Dendritic cell treated with granulocyte-macrophage colony-stimulating factor and Interleukin-4, amounts not matched to agents 40 ng/mL and 50 ng/mL, for 4 days (primary cell): Measurements from ENCODE around the gene TMEM163.
"Not testable (repeated sequence)": the region's sequence is repeated elsewhere in the genome, so short reads cannot be mapped to it uniquely, and the experiment has no call there.

ENCODE experiments used
- H3K27ac Mint-ChIP-seq: one replicate; pipeline ENCODE4 v1.8.0; 2022; ENCODE audit warnings: mild to moderate bottlenecking, mixed read lengths
- H3K27me3 Mint-ChIP-seq: one replicate; pipeline ENCODE4 v1.8.0; 2022; ENCODE audit warnings: mild to moderate bottlenecking, mixed read lengths
- H3K36me3 Mint-ChIP-seq: one replicate; pipeline ENCODE4 v1.8.0; 2022; ENCODE audit warnings: low read depth, mixed read lengths
- H3K4me1 Mint-ChIP-seq: one replicate; pipeline ENCODE4 v1.8.0; 2022; ENCODE audit warnings: low read depth, mixed read lengths
- H3K4me3 Mint-ChIP-seq: one replicate; pipeline ENCODE4 v1.8.0; 2022; ENCODE audit warnings: mild to moderate bottlenecking, moderate library complexity, mixed read lengths
- H3K9me3 Mint-ChIP-seq: one replicate; pipeline ENCODE4 v1.8.0; 2022; ENCODE audit warnings: mixed read lengths
- intact Hi-C: fragments of 100-400 bp; cut with micrococcal nuclease; formaldehyde crosslinking; loops from one replicate; pipeline ENCODE4 v1.15.0; 2022

The TMEM163 gene

DNA sequence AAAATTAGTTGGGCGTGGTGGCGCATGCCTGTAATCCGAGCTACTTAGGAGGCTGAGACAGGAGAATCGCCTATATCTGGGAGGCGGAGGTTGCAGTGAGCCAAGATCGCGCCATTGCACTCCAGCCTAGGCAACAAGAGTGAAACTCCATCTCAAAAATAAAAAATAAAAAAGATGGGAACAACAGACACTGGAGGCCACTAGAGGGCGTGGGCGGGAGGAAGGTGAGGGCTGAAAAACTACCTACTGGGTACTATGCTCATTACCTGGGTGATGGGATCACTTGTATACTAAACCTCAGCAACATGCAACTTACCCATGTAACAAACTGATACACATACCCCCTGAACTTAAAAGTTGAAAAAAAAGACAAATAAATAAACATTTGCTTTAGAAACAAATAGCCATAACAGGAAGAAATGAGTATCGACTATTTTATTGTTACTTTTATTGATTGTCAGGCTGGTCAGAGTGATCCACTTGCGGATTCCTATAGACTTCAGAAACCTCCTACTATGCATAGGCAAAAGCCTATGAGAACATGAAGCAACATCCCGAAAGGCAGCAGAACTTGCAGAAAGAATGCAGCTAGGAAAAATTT is 61.0 kb downstream of the TMEM163 start:
- no peak overlapping the region for H3K4me3 Mint-ChIP-seq
- intact Hi-C loops = no loop called here
- H3K27me3 Mint-ChIP-seq = no peaks in the 10 kb centered on the region
- H3K9me3 Mint-ChIP-seq = no peaks in the 10 kb centered on the region
- H3K27ac Mint-ChIP-seq = no peak overlapping the region
- H3K36me3 Mint-ChIP-seq = no peaks in the 10 kb centered on the region
- H3K4me1 Mint-ChIP-seq = no peaks in the 10 kb centered on the region

DNA sequence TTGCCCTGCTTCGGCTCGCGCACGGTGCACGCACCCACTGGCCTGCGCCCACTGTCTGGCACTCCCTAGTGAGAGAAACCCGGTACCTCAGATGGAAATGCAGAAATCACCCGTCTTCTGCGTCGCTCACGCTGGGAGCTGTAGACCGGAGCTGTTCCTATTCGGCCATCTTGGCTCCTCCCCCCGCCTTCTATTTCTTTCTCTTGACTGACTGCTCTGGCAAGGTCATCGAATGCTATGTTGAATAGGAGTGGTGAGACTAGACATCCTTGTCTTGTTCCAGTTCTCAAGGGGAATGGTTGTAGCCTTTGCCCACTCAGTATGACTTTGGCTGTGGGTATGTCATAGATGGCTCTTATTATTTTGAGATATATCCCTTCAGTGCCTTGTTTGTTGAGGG is 62.4 kb downstream of the TMEM163 start:
- intact Hi-C loops = not testable (repeated sequence)

DNA sequence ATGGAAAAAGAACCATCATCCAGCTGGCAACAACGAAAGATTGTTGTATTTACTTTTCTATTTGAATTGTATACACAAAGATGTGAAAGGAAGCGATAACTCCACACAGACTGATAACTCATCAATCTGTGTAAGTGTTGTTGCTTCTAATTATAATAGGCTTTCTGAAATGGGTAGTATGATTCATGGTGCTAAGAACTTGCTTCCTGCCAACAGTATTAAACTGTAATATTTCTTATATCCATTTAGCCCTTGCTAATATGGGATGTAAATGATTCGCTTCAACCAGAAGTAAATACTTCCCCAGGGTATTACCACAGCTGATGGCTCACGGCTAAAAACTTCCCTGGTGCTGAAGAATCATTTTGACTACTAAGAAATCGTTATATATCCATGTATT is 70.2 kb downstream of the TMEM163 start:
- Mint-ChIP-seq H3K9me3 (no peaks in the 10 kb centered on the region), H3K4me3 (no peak overlapping the region), H3K36me3 (no peaks in the 10 kb centered on the region), H3K27me3 (no peaks in the 10 kb centered on the region), H3K27ac (no peak overlapping the region), H3K4me1 (no peaks in the 10 kb centered on the region)
- intact Hi-C loops = no loop called here

More for the DNA sequence above, 62.4 kb downstream of the TMEM163 start:
- H3K36me3 Mint-ChIP-seq, H3K4me1 Mint-ChIP-seq, H3K4me3 Mint-ChIP-seq, H3K27me3 Mint-ChIP-seq, H3K9me3 Mint-ChIP-seq, H3K27ac Mint-ChIP-seq: not testable (repeated sequence)

DNA sequence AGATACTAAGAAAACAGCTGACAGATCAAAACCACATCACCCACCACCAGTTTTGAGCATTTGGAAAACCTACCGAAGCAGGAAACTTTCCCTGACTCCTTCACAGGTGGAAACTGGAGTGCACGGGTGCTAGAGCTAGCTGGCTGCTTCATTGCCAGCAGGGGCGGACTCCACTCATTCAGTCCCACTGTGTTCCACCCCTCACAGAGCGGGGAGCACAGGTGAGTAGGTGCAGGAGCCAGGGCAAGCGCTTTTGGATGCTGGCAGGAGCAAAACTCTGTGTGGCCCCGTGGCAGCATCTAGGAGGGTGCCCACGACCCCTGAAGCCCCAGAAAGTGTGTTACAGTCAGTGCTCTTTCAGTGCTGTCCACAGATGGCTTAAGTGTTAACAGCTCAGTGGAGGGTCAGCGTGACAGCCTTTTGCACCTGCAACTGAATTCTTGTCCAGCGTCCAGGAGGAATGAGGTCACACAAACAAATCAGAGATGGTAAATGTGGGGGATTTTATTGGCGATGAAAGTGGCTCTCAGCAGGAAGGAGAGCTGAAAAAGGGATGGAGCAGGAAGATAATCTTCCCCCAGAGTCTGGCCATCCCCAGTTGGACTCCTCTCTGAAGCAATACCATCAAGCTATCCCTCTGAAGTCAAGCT is 71.1 kb downstream of the TMEM163 start:
- Mint-ChIP-seq H3K27ac (no peak overlapping the region), H3K9me3 (no peaks in the 10 kb centered on the region), H3K36me3 (no peaks in the 10 kb centered on the region), H3K27me3 (no peaks in the 10 kb centered on the region), H3K4me1 (no peaks in the 10 kb centered on the region), H3K4me3 (no peak overlapping the region)
- intact Hi-C loops = no loop called here

DNA sequence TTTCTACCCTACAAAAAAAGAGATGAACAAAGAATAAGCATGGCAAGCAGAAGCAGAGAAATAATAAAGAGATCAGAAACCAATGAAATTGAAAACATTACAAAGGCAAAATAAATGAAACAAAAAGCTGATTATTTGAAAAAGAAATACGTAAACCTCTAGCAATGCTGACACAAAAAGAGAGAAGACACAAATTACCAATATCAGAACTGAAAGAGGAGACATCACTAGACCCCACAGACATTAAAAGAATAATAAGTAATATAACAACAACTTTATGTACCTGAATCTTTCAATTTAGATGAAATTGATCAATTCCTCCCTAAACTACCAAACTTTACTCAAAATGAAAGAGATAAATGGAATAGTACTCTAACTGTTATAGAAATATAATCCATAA is 75.9 kb downstream of the TMEM163 start:
- intact Hi-C loops = no loop called here
- no peaks in the 10 kb centered on the region for H3K9me3 Mint-ChIP-seq
- no peaks in the 10 kb centered on the region for H3K36me3 Mint-ChIP-seq
- H3K27ac Mint-ChIP-seq = no peak overlapping the region
- H3K4me3 Mint-ChIP-seq = no peak overlapping the region
- peaks cover 1% of the 10 kb centered on the region for H3K27me3 Mint-ChIP-seq
- no peaks in the 10 kb centered on the region for H3K4me1 Mint-ChIP-seq

DNA sequence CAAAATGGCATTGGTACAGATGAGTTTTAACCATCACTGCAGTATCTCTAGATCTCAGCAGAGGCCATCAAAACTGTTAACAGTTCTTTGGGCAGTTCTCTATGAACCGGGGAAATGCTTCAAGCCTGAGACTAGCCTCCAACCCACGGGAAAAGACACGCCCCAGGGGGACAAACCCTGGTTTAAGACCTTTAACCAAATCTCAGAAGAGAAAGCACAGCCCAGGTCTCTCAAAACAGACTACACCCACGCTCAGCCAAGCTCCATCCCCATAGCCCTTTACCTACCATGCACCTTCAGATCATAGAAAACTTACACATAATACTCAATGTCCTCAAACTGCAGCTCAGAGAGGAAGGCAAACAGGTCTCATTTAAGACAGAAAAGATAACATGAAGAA is 78.3 kb downstream of the TMEM163 start:
- H3K9me3 Mint-ChIP-seq = no peaks in the 10 kb centered on the region
- peaks cover 1% of the 10 kb centered on the region for H3K27me3 Mint-ChIP-seq
- no peaks in the 10 kb centered on the region for H3K36me3 Mint-ChIP-seq
- H3K4me3 Mint-ChIP-seq = no peak overlapping the region
- H3K27ac Mint-ChIP-seq = no peak overlapping the region
- H3K4me1 Mint-ChIP-seq = no peaks in the 10 kb centered on the region
- intact Hi-C loops = no loop called here

DNA sequence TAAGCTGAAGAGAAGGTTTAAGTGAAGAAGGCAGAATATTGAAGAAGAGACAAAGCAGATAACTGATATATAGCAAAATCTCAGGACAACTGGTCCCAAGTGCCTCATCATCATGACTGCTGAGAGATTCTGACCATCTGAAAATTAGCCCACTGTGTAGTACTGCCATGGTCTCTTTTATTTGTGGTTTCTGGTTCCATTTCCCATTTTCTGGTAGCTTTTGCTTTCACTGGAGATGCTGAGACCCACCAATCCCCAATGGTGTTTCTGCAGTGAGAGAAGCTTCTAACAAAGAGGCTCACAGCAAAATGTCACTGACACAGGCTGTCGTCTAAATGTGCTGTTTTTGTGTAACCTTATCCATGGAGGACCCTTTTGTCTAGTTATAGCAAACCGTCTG is 79.5 kb downstream of the TMEM163 start:
- Mint-ChIP-seq H3K4me1 (no peaks in the 10 kb centered on the region), H3K27ac (no peak overlapping the region), H3K36me3 (no peaks in the 10 kb centered on the region), H3K9me3 (no peaks in the 10 kb centered on the region), H3K27me3 (peaks cover 1% of the 10 kb centered on the region), H3K4me3 (no peak overlapping the region)
- intact Hi-C loops = no loop called here

DNA sequence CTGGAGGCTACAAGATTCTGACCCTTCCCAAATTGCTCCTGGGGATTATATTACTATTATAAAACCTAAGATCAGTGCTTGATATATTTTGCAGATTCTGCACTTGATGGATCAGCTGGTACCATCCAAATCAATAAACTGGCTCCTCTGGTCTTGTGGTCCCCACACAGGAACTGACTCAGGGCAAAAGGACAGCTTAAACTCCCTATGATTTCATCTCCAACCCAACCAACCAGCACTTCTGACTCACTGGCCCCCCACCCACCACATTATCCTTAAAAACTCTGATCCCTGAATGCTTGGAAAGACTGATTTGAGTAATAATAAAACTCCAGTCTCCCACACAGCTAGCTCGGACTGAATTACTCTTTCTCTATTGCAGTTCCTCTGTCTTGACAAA is 82.1 kb downstream of the TMEM163 start:
- Mint-ChIP-seq H3K9me3 (no peaks in the 10 kb centered on the region), H3K27ac (no peak overlapping the region), H3K4me1 (no peaks in the 10 kb centered on the region), H3K36me3 (no peaks in the 10 kb centered on the region), H3K4me3 (no peak overlapping the region), H3K27me3 (peaks cover 1% of the 10 kb centered on the region)
- intact Hi-C loops = no loop called here

DNA sequence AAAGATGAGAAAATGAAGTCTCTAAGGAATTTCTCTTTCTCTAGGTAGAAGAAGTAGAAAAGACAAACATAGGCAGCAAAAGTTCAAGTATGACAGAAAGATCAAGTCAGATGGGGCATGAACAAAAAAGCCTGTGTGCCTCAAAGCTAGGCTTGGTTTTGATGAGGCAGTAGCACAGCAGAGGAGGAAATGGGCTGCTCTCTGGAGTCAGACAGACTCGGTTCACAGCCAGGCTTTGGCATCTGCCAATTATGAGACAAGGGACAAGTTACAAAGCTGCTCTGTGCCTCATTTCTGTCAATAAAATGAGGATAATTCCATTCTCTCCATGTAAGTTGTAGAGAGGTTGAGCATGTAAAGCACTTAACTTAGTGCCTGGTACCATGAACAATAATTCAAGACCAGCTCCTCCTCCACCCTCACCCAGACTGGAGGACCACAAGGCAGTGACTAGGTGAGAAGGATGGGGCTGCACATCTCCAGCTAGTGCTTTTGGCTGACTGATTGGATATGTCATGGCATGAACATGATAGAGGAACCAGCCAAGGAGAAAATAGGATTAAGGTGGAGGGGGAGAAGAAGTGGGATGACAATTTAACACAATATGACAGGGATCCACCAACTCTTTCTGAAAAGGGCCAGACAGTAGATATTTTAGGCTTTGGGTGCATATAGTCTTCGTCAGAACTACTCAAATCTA is 84.6 kb downstream of the TMEM163 start:
- Mint-ChIP-seq H3K9me3 (no peaks in the 10 kb centered on the region), H3K36me3 (no peaks in the 10 kb centered on the region), H3K4me3 (no peak overlapping the region), H3K4me1 (no peaks in the 10 kb centered on the region), H3K27ac (no peak overlapping the region), H3K27me3 (no peaks in the 10 kb centered on the region)
- intact Hi-C loops = no loop called here

DNA sequence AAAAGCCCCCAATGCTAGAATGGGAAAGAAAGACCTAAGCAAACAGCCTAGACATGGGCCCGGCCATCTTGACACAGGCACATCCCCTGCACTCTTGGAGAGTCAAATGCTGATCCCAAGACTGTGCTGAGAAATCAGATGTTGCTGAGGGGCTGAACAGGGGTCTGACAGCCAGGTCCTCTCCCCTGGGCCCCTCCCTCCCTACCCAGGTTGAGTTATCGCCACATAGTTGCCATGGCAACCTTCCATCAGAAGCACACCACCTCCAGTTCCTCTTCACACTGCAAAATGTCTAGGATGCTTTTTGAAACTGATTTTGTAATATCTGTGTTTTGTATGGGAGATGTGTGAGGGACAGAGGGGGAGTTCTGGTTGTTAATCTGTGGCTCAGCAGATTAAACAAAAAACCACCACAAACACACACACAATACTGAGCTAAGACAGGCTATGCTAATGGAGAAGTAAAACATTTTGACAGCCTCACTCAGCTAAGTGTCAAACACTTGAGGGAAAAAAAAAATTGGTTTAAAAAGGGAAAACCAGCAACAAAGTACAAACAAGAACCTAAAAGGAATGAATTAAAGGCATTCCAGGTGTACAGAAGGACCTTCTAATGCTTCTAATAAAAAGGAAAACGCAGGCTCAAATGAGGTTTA is 88.2 kb downstream of the TMEM163 start:
- Mint-ChIP-seq H3K27ac (no peak overlapping the region), H3K27me3 (no peaks in the 10 kb centered on the region), H3K4me3 (no peak overlapping the region), H3K9me3 (no peaks in the 10 kb centered on the region), H3K4me1 (no peaks in the 10 kb centered on the region), H3K36me3 (no peaks in the 10 kb centered on the region)
- intact Hi-C loops = no loop called here

DNA sequence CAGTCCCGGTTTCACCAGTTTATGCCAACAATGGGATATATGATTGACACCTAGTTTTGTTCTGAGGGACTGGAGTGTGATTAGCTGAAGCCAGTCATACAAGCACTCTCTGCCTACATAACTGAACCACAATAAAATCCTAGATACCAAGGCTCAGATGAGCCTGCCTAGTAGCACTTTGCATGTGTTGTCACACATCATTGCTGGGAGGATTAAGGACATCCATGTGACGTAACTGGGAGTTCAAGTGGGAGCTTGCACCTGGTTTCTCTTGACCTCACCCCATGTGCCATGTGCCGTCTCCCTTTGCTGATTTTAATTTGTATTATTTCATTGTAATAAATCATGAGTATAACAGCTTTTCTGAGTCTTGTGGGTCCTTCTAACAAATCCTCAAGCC is 90.3 kb downstream of the TMEM163 start:
- Mint-ChIP-seq H3K9me3 (no peaks in the 10 kb centered on the region), H3K27me3 (no peaks in the 10 kb centered on the region), H3K4me3 (no peak overlapping the region), H3K27ac (no peak overlapping the region), H3K4me1 (peaks cover 7% of the 10 kb centered on the region), H3K36me3 (no peaks in the 10 kb centered on the region)
- intact Hi-C loops = no loop called here

DNA sequence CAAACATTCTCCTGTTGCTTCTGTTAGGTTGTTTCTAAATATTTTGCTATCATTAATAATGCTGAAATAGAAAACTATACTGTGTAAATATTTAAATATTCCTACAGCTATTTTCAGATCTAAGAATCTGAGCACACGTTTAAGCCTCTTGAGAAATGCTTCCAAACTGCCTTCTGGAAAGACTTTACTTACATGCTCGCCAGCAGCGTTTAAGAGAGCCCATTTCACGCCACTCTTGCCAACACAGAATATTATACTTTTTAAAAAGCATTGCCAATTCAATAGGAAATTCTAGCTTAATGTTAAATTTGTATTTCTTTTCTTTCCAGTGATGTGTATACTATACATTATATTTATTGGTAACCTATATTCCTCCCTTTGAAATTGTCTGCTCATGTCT is 92.0 kb downstream of the TMEM163 start:
- Mint-ChIP-seq H3K36me3 (no peaks in the 10 kb centered on the region), H3K27ac (no peak overlapping the region), H3K4me1 (peaks cover 9% of the 10 kb centered on the region), H3K9me3 (no peaks in the 10 kb centered on the region), H3K4me3 (no peak overlapping the region), H3K27me3 (no peaks in the 10 kb centered on the region)
- intact Hi-C loops = no loop called here

DNA sequence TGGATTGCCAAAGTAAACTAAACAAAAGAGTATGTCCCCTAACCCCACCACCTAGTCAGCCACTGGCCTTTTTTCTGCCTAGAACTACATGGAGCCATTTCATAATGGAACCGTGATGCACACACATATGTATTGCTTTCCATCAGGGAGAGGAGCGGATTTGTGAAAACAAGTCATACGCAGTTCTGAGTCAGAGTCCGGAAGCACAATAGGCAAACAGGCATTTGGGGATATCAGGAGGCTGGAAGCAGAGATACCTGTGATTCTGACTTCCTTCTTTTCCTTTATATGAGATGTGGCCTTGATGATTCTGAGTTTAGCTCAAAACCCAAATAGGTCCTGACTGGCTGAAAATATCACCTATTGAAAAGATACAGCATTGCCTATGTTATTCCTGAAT is 93.5 kb downstream of the TMEM163 start:
- Mint-ChIP-seq H3K36me3 (no peaks in the 10 kb centered on the region), H3K4me3 (no peak overlapping the region), H3K27me3 (no peaks in the 10 kb centered on the region), H3K27ac (no peak overlapping the region), H3K9me3 (no peaks in the 10 kb centered on the region), H3K4me1 (peaks cover 9% of the 10 kb centered on the region)
- intact Hi-C loops = no loop called here

DNA sequence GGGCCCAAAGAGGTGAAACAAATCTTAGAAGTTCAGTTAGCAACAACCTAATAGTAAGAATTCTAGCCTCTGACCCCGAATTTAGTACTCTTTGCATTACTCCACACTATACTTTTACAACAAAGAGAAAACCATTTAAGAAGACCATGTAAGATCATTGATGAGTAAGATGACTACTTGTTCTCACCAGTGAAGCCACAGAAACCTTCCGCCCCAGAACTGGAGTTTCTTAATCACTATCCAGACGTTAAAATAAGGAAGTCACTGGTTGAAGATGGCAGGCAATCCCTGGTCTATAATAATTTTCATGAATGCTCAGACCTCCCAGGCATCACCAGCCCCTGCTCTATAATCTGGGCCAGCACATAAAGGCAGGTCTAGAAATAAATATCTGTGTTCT is 95.0 kb downstream of the TMEM163 start:
- H3K4me3 Mint-ChIP-seq = no peak overlapping the region
- H3K27ac Mint-ChIP-seq = no peak overlapping the region
- no peaks in the 10 kb centered on the region for H3K27me3 Mint-ChIP-seq
- H3K4me1 Mint-ChIP-seq = peaks cover 9% of the 10 kb centered on the region
- intact Hi-C loops = no loop called here
- no peaks in the 10 kb centered on the region for H3K36me3 Mint-ChIP-seq
- peaks cover 9% of the 10 kb centered on the region for H3K9me3 Mint-ChIP-seq
